GM12875 (cell line): Measurements from ENCODE around the gene U2AF1L4.

Source experiments
- H3K4me3 ChIP-seq: one replicate; pipeline ENCODE4 v1.5.1; 2011; ENCODE audit warnings: low read depth, low read length, control low read depth
- TF ChIP-seq, protein P1 (sequence below): IDR thresholded peaks from 2 replicates; pipeline ENCODE4 v1.5.1; 2011; ENCODE audit warnings: low read depth, mild to moderate bottlenecking, control low read depth, inconsistent platforms, low read length, moderate library complexity, borderline replicate concordance; ENCODE audit not compliant: insufficient read depth

Gene U2AF1L4

GRCh38 chr19:35703343-35703742 is 41.9 kb downstream of the U2AF1L4 start:
- no peak overlapping the region for H3K4me3 ChIP-seq
- TF ChIP-seq, protein P1, sequence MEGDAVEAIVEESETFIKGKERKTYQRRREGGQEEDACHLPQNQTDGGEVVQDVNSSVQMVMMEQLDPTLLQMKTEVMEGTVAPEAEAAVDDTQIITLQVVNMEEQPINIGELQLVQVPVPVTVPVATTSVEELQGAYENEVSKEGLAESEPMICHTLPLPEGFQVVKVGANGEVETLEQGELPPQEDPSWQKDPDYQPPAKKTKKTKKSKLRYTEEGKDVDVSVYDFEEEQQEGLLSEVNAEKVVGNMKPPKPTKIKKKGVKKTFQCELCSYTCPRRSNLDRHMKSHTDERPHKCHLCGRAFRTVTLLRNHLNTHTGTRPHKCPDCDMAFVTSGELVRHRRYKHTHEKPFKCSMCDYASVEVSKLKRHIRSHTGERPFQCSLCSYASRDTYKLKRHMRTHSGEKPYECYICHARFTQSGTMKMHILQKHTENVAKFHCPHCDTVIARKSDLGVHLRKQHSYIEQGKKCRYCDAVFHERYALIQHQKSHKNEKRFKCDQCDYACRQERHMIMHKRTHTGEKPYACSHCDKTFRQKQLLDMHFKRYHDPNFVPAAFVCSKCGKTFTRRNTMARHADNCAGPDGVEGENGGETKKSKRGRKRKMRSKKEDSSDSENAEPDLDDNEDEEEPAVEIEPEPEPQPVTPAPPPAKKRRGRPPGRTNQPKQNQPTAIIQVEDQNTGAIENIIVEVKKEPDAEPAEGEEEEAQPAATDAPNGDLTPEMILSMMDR: no peak

GRCh38 chr19:35702223-35703012 is 42.8 kb downstream of the U2AF1L4 start:
- TF ChIP-seq, protein P1: no peak
- peak overlapping the region; percentile 67 for H3K4me3 ChIP-seq

DNA sequence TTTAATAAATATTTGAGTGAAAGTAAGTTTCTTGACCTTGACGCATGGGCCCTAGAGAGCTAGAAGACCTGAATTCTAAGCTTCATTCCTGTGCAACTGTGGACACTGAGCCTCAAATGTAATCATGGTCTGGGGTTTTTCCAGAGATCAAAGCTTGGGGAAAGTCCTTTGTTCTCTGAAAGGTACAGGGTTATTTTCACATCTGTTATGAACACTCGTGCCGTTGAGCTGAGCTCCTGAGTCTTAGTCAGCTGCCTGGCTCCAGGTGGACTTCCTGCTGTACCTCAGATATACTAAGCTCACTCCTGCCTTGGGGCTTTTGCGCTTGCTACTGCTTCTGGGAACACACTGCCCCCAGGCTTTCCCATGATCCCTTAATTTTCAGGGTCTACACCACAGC is 48.4 kb downstream of the U2AF1L4 start:
- H3K4me3 ChIP-seq: no peak overlapping the region
- TF ChIP-seq, protein P1: no peak

GRCh38 chr19:35695895-35696422 is 49.3 kb downstream of the U2AF1L4 start:
- TF ChIP-seq, protein P1: no peak
- H3K4me3 ChIP-seq: no peak overlapping the region

DNA sequence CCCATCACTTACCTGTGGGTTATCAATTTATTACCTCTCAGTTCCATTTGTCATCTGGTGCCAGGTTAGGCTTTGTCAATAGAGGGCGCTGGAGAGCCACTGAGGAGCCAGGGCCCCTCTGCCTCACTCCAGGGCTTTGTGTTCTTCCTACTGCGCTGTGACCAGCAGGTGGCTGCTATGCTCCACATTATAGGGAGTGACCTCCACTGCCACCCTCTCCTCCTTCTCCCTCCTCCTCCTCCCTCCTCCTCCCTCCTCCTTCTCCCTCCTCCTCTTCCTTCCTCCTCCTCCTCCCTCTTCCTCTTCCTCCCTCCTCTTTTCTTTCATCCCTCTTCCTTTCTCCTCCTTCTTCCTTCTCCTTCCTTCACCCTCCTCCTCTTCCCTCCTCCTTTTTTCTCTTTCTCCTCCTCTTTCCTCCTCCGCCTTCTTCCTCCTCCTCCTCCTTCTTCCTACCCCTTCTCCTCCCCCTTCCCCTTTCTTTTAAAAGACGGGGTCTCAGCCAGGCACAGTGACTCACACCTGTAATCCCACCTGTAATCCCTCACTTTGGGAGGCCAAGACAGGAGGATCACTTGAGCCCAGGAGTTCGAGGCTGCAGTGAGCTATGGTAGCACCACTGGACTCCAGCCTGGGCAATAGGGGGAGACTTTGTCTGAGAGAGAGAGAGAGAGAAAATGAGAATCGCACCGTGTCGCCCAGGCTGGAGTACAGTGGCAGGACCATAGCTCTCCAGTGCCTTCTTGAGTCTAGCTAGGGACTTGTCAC is 51.2 kb downstream of the U2AF1L4 start:
- TF ChIP-seq, protein P1: peak; percentile 98
- H3K4me3 ChIP-seq: no peak overlapping the region

DNA sequence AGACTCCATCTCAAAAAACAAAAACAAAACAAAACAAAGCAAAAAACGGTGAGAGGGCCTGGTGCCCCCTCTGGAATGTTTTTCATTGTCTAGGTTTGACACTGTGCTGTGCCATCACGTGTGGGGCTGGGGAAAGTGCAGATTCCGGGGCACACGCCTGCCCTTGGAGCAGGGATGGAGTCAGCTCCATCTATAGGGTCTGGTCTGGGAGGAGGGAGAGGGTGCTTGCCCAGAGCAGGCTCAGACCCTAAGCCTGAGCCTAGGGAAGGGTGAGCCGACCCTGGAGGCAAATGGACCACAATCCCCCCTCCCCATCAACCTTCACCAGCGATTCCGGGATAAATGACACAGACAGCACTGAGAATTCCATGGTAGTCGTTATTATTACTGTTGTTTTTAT is 51.8 kb downstream of the U2AF1L4 start:
- H3K4me3 ChIP-seq: no peak overlapping the region
- TF ChIP-seq, protein P1: no peak
